ENCODE results near the gene SEC14L5. TPM values are rescaled to one million over a fixed set of nuclear protein-coding genes. Genes with fewer than 3 reads are reported as not detected.
"Not testable (repeated sequence)": the region's sequence is repeated elsewhere in the genome, so short reads cannot be mapped to it uniquely, and the experiment has no call there.

The SEC14L5 gene
- total RNA-seq, 1 experiment from 2014 or later = not detected

DNA sequence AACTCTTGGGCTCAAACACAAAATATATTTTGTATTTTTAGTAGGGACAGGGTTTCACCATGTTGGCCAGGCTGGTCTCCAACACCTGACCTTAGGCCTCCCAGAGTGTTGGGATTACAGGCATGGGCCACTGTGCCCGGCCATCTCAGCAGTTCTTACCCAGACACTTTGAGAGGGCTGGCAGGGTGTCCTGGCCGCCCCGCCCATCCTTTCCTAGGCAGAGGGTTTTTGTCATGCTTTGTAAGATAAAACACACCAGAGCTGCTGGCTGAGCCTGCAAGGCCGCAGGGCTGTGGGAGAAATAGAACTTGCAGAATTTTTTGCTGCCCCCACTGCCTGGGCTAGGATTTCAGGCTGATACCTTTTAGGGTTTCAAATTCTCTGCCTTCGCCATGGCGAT, 29.9 kb upstream of the SEC14L5 start:
- POLR2A ChIA-PET (ENCODE audit: unreplicated experiment) = no interaction called here
- ATAC-seq = no peak

DNA sequence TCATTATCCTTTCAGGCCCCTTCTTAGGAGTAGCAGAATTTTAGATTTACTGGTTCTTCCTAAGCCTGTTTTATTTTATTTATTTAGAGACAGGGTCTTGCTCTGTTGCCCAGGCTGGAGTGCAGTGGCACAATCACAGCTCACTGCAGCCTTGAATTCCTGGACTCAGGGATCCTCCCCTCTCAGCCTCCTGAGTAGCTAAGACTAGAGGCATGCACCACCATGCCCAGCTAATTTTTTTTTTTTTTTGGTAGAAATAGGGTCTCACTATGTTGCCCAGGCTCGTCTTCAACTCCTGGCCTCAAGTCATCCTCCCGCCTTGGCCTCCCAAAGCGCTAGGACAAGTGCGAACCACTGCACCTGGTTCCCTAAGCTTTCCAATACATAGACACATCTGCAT, 28.5 kb upstream of the SEC14L5 start:
- H3K4me3 ChIP-seq (ENCODE audit: low read length); H3K36me3 ChIP-seq (ENCODE audit: low read depth, low read length); CTCF ChIA-PET; H3K4me2 ChIP-seq (ENCODE audit: low read length); intact Hi-C loops (cut with micrococcal nuclease); H3K27ac ChIP-seq (ENCODE audit: low read length); BruUV-seq (replicated peaks); H3K27me3 ChIP-seq (ENCODE audit: low read length); ATAC-seq; DNase-seq; H4K20me1 ChIP-seq (ENCODE audit: low read length); POLR2A ChIA-PET (ENCODE audit: unreplicated experiment); H3K9me2 ChIP-seq (replicated peaks; ENCODE audit: low read length); H2AFZ ChIP-seq (ENCODE audit: low read length); H3K9me3 ChIP-seq (ENCODE audit: low read length); H3K9ac ChIP-seq (ENCODE audit: low read length); H3K79me2 ChIP-seq (ENCODE audit: low read length); H3F3A ChIP-seq (ENCODE audit: low read length, unreplicated experiment): not testable (repeated sequence)
- peaks cover 16% of the 10 kb centered on the region for H3K4me1 ChIP-seq (ENCODE audit: insufficient read depth, low read length)

More for the DNA sequence above, 29.9 kb upstream of the SEC14L5 start:
- H4K20me1 ChIP-seq (ENCODE audit: low read length) = no peaks in the 10 kb centered on the region
- H3K79me2 ChIP-seq (ENCODE audit: low read length) = peaks cover 4% of the 10 kb centered on the region; the same call in 1 of the 2 replicates
- CTCF ChIA-PET = no interaction called here
- peaks cover 10% of the 10 kb centered on the region for H3K36me3 ChIP-seq (ENCODE audit: low read depth, low read length)
- TF ChIP-seq EZH2phosphoT487 (IDR thresholded peaks at IDR 0.05; ENCODE audit: borderline replicate concordance, low read length) (no peak), EZH2 (IDR thresholded peaks at IDR 0.05; ENCODE audit: low read length, unreplicated experiment) (no peak)
- TF ChIP-seq, protein P1, sequence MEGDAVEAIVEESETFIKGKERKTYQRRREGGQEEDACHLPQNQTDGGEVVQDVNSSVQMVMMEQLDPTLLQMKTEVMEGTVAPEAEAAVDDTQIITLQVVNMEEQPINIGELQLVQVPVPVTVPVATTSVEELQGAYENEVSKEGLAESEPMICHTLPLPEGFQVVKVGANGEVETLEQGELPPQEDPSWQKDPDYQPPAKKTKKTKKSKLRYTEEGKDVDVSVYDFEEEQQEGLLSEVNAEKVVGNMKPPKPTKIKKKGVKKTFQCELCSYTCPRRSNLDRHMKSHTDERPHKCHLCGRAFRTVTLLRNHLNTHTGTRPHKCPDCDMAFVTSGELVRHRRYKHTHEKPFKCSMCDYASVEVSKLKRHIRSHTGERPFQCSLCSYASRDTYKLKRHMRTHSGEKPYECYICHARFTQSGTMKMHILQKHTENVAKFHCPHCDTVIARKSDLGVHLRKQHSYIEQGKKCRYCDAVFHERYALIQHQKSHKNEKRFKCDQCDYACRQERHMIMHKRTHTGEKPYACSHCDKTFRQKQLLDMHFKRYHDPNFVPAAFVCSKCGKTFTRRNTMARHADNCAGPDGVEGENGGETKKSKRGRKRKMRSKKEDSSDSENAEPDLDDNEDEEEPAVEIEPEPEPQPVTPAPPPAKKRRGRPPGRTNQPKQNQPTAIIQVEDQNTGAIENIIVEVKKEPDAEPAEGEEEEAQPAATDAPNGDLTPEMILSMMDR (conservative IDR thresholded peaks at IDR 0.05; ENCODE audit: low read depth, low read length) = no peak
- H3K4me2 ChIP-seq (ENCODE audit: low read length) = no peak overlapping the region
- intact Hi-C loops (cut with micrococcal nuclease) = no loop called here
- no peaks in the 10 kb centered on the region for H3K9me2 ChIP-seq (replicated peaks; ENCODE audit: low read length)
- H2AFZ ChIP-seq (ENCODE audit: low read length) = no peak overlapping the region
- no peak overlapping the region for H3K4me3 ChIP-seq (ENCODE audit: low read length)
- peaks cover 19% of the 10 kb centered on the region for H3K4me1 ChIP-seq (ENCODE audit: insufficient read depth, low read length)
- no peak overlapping the region for H3K9ac ChIP-seq (ENCODE audit: low read length)
- H3F3A ChIP-seq (ENCODE audit: low read length, unreplicated experiment) = no peaks in the 10 kb centered on the region
- no peaks in the 10 kb centered on the region for H3K27me3 ChIP-seq (ENCODE audit: low read length)
- DNase-seq = no peak
- H3K9me3 ChIP-seq (ENCODE audit: low read length) = peaks cover 6% of the 10 kb centered on the region
- no peak overlapping the region for H3K27ac ChIP-seq (ENCODE audit: low read length)
- BruUV-seq (replicated peaks) = no TSS peak

DNA sequence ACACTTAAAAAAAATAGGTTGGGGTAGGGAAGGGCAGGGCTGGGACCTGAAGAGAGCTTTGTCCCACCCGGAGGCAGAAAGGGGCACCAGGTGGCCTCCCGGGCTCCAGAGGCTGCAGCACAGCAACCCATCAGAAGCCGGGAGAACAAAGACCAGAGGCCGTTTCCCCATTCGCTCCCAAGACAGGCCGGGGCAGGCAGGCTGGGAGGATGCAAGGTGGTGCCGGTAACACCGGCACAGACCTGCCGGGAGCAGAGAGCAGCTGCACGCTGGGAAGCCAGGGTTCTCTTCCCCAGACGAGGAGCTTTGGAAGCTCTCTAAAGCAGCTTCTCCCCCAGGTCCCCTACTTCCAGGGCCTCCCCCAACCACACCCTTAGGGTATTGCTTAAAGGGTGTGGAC, 26.7 kb upstream of the SEC14L5 start:
- peaks cover 6% of the 10 kb centered on the region for H3K9me3 ChIP-seq (ENCODE audit: low read length)
- no peaks in the 10 kb centered on the region for H3K9me2 ChIP-seq (replicated peaks; ENCODE audit: low read length)
- H3K4me3 ChIP-seq (ENCODE audit: low read length) = no peak overlapping the region
- no peak overlapping the region for H3K4me2 ChIP-seq (ENCODE audit: low read length)
- H3K27me3 ChIP-seq (ENCODE audit: low read length) = no peaks in the 10 kb centered on the region
- DNase-seq (no peak), ATAC-seq (no peak)
- no peak overlapping the region for H2AFZ ChIP-seq (ENCODE audit: low read length)
- intact Hi-C loops (cut with micrococcal nuclease) = no loop called here
- no peak overlapping the region for H3K9ac ChIP-seq (ENCODE audit: low read length)
- ChIA-PET CTCF (no interaction called here), POLR2A (ENCODE audit: unreplicated experiment) (no interaction called here)
- no peak overlapping the region for H3K27ac ChIP-seq (ENCODE audit: low read length)
- no peak for TF ChIP-seq EZH2 (IDR thresholded peaks at IDR 0.05; ENCODE audit: low read length, unreplicated experiment)
- TF ChIP-seq, protein P1 (conservative IDR thresholded peaks at IDR 0.05; ENCODE audit: low read depth, low read length) = no peak
- no peak for TF ChIP-seq EZH2phosphoT487 (IDR thresholded peaks at IDR 0.05; ENCODE audit: borderline replicate concordance, low read length)
- H3K4me1 ChIP-seq (ENCODE audit: insufficient read depth, low read length) = no peaks in the 10 kb centered on the region
- no peaks in the 10 kb centered on the region for H4K20me1 ChIP-seq (ENCODE audit: low read length)
- H3K36me3 ChIP-seq (ENCODE audit: low read depth, low read length) = peaks cover 10% of the 10 kb centered on the region
- no TSS peak for BruUV-seq (replicated peaks)
- no peaks in the 10 kb centered on the region for H3F3A ChIP-seq (ENCODE audit: low read length, unreplicated experiment)
- H3K79me2 ChIP-seq (ENCODE audit: low read length) = peaks cover 13% of the 10 kb centered on the region; the same call in 1 of the 2 replicates

Measured in PC-3 (cell line).